Loucy (cell line): ENCODE data around the gene GABBR2.

Experiments
- H2AFZ ChIP-seq: fragments of 200-600 bp; sonication (generic); 2 replicates; pipeline ENCODE4 v1.6.0; 2016; ENCODE audit warnings: antibody characterized with exemption, mild to moderate bottlenecking, low read length, moderate library complexity
- H3F3A ChIP-seq: fragments of 200-600 bp; 2 replicates; pipeline ENCODE4 v1.6.0; 2016; ENCODE audit warnings: antibody characterized with exemption, low read depth, mild to moderate bottlenecking
- H3K27me3 ChIP-seq: fragments of 200-600 bp; sonication (generic); 2 replicates; pipeline ENCODE4 v1.6.1; 2014; ENCODE audit warnings: low read length, mild to moderate bottlenecking; ENCODE audit not compliant: insufficient read depth, poor library complexity, severe bottlenecking
- H3K36me3 ChIP-seq: fragments of 200-600 bp; sonication (generic); 2 replicates; pipeline ENCODE4 v1.6.1; 2016; ENCODE audit warnings: low read length; ENCODE audit not compliant: insufficient read depth
- H3K4me1 ChIP-seq: fragments of 200-600 bp; sonication (generic); 2 replicates; pipeline ENCODE4 v1.5.1; 2014; ENCODE audit warnings: low read length, mild to moderate bottlenecking; ENCODE audit not compliant: insufficient read depth, poor library complexity, severe bottlenecking
- H3K4me2 ChIP-seq: fragments of 200-600 bp; sonication (generic); 2 replicates; pipeline ENCODE4 v1.6.0; 2014; ENCODE audit warnings: antibody characterized with exemption, low read length, low read depth, mild to moderate bottlenecking; ENCODE audit not compliant: poor library complexity, severe bottlenecking
- H3K4me3 ChIP-seq: fragments of 200-600 bp; sonication (generic); 2 replicates; pipeline ENCODE4 v1.5.1; 2014; ENCODE audit warnings: low read length, mild to moderate bottlenecking, mixed read lengths; ENCODE audit not compliant: poor library complexity, severe bottlenecking
- H3K79me2 ChIP-seq: fragments of 200-600 bp; sonication (generic); 2 replicates; pipeline ENCODE4 v1.6.1; 2014; ENCODE audit warnings: low read length; ENCODE audit not compliant: insufficient read depth
- H3K9ac ChIP-seq: fragments of 200-600 bp; sonication (generic); 2 replicates; pipeline ENCODE4 v1.6.0; 2014; ENCODE audit warnings: mild to moderate bottlenecking, low read depth, low read length, moderate library complexity; ENCODE audit not compliant: poor library complexity, severe bottlenecking
- H3K9me2 ChIP-seq: fragments of 200-600 bp; sonication (generic); replicated peaks from 2 replicates; pipeline ENCODE4 v1.6.1; 2016; ENCODE audit warnings: low read depth, low read length, mixed read lengths
- H3K9me3 ChIP-seq: fragments of 200-600 bp; sonication (generic); 2 replicates; pipeline ENCODE4 v1.6.1; 2014; ENCODE audit warnings: mild to moderate bottlenecking, antibody characterized with exemption, low read length, low read depth; ENCODE audit not compliant: insufficient read depth
- H4K20me1 ChIP-seq: fragments of 200-600 bp; sonication (generic); 2 replicates; pipeline ENCODE4 v1.6.0; 2014; ENCODE audit warnings: antibody characterized with exemption, low read length, mild to moderate bottlenecking; ENCODE audit not compliant: insufficient read depth, poor library complexity, severe bottlenecking
- EZH2phosphoT487 ChIP-seq: fragments of 200-600 bp; IDR thresholded peaks from 2 replicates; pipeline ENCODE4 v1.6.1; 2018; ENCODE audit warnings: antibody characterized with exemption, mild to moderate bottlenecking, moderate library complexity, borderline replicate concordance
- TF ChIP-seq, protein P1 (sequence below): fragments of 200-600 bp; sonication (generic); conservative IDR thresholded peaks from 2 replicates; pipeline ENCODE4 v1.5.1; 2014; ENCODE audit warnings: mild to moderate bottlenecking, antibody characterized with exemption, low read length

The GABBR2 gene

DNA sequence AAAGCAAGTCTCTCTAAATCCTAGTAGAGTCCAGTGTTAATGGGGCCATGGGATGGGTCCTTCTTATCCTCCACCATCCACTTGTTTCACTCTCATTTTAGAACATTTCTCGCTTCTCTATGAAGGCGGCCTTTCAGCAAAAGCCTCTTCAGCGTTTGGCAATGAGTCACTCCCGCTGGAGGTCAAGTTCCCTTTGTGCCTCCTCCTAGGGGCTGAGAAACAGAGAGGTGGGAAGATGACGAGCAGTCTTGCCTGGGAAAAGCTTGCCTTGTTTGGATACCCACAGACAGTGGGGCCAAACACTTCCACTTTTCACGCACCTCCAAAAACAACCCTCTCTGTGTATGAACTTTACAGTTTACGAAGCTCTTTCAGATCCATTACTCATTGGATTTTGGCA lies 168.8 kb downstream of the GABBR2 start:
- Histone ChIP-seq H2AFZ (no peak overlapping the region), H3K79me2 (no peaks in the 10 kb centered on the region), H3K4me2 (no peak overlapping the region), H4K20me1 (no peaks in the 10 kb centered on the region), H3K27me3 (no peaks in the 10 kb centered on the region), H3K4me1 (peaks cover 7% of the 10 kb centered on the region), H3K9me3 (no peaks in the 10 kb centered on the region), H3K36me3 (no peaks in the 10 kb centered on the region), H3K4me3 (no peak overlapping the region), H3F3A (no peaks in the 10 kb centered on the region), H3K9ac (no peak overlapping the region), H3K9me2 (no peaks in the 10 kb centered on the region)
- TF ChIP-seq, protein P1, sequence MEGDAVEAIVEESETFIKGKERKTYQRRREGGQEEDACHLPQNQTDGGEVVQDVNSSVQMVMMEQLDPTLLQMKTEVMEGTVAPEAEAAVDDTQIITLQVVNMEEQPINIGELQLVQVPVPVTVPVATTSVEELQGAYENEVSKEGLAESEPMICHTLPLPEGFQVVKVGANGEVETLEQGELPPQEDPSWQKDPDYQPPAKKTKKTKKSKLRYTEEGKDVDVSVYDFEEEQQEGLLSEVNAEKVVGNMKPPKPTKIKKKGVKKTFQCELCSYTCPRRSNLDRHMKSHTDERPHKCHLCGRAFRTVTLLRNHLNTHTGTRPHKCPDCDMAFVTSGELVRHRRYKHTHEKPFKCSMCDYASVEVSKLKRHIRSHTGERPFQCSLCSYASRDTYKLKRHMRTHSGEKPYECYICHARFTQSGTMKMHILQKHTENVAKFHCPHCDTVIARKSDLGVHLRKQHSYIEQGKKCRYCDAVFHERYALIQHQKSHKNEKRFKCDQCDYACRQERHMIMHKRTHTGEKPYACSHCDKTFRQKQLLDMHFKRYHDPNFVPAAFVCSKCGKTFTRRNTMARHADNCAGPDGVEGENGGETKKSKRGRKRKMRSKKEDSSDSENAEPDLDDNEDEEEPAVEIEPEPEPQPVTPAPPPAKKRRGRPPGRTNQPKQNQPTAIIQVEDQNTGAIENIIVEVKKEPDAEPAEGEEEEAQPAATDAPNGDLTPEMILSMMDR = no peak
- TF ChIP-seq EZH2phosphoT487 = no peak

DNA sequence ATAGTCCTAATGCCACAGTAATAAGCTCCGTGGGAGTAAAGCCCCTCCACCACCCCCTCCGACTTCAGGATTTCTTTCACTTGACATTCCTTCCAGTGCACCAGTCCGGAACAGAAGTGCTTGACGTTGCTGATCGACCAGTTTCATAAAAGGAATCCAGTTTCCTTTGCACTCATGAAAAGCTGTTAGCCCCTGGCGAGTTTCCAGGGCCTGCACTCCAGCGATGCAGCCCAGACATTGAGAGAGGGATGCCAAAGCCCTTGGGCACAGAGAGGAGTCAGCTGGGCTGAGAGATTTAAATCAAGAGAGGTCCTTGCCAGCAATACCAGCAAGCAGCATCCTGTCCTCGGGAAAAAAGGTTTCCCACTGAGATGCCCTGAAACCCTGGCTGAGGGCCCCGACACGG lies 170.1 kb downstream of the GABBR2 start:
- no peaks in the 10 kb centered on the region for H3K9me2 ChIP-seq
- no peaks in the 10 kb centered on the region for H4K20me1 ChIP-seq
- TF ChIP-seq, protein P1 = no peak
- TF ChIP-seq EZH2phosphoT487 = no peak
- no peaks in the 10 kb centered on the region for H3F3A ChIP-seq
- H3K4me1 ChIP-seq = peaks cover 7% of the 10 kb centered on the region
- no peaks in the 10 kb centered on the region for H3K9me3 ChIP-seq
- H3K27me3 ChIP-seq = no peaks in the 10 kb centered on the region
- H3K79me2 ChIP-seq = no peaks in the 10 kb centered on the region
- H2AFZ ChIP-seq = no peak overlapping the region
- H3K4me3 ChIP-seq = no peak overlapping the region
- no peak overlapping the region for H3K4me2 ChIP-seq
- H3K36me3 ChIP-seq = no peaks in the 10 kb centered on the region
- no peak overlapping the region for H3K9ac ChIP-seq

DNA sequence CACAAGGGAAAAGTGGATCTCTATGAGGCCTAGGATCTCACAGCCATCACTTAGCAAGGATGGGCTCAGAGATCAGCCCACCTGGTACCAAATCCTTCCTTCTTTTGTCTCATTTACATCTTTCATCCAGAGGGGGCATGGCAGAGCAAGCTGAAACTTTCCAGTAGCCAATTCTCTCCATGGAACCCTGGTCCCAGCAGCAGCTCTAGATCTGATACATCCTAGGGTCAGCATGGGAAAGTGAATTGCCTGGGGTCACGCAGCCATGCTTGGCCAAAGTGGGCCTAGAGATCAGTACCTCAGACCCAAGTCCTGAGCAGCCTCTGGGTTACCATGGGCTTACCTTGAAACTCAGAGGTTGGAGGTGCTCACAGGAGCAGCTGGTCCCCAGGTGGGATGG lies 170.5 kb downstream of the GABBR2 start:
- TF ChIP-seq EZH2phosphoT487 = no peak
- TF ChIP-seq, protein P1 = peak; percentile 38
- Histone ChIP-seq H3K9ac (no peak overlapping the region), H3K4me1 (peaks cover 7% of the 10 kb centered on the region), H4K20me1 (no peaks in the 10 kb centered on the region), H3K79me2 (no peaks in the 10 kb centered on the region), H3K9me3 (no peaks in the 10 kb centered on the region), H3K36me3 (no peaks in the 10 kb centered on the region), H3K4me3 (no peak overlapping the region), H3F3A (no peaks in the 10 kb centered on the region), H3K27me3 (no peaks in the 10 kb centered on the region), H2AFZ (no peak overlapping the region), H3K4me2 (no peak overlapping the region), H3K9me2 (no peaks in the 10 kb centered on the region)
